Amniotic stem cell (primary cell): ENCODE measurements around the gene IL24.

Source experiments
- DNase-seq: peaks from one replicate; lab custom pipeline; 2025; lab: John Stamatoyannopoulos, UW

Gene IL24

DNA sequence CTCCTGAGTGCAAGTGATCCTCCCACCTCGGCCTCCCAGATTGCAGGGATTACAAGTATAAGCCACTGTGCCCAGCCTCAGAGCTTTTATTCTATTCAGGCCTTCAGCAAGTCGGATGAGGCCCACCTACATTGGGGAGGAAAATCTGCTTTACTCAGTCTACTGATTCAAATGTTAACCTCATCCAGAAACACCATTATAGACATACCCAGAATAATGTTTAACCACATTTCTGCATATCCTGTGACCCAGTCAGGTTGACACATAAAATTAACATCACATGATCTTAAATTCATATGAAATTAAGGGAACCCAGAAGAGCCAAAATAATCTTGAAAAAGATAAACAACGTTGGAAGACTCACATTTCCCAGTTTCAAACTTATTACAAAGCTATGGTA, 16.9 kb upstream of the IL24 start:
- no peak for DNase-seq

- no peak for DNase-seq
Measured at GRCh38 chr1:206882555-206882954, 14.7 kb upstream of the IL24 start.

GRCh38 chr1:206883160-206883559, 14.1 kb upstream of the IL24 start:
- DNase-seq = no peak

- no peak for DNase-seq
Measured at GRCh38 chr1:206883876-206884275, 13.4 kb upstream of the IL24 start.

DNA sequence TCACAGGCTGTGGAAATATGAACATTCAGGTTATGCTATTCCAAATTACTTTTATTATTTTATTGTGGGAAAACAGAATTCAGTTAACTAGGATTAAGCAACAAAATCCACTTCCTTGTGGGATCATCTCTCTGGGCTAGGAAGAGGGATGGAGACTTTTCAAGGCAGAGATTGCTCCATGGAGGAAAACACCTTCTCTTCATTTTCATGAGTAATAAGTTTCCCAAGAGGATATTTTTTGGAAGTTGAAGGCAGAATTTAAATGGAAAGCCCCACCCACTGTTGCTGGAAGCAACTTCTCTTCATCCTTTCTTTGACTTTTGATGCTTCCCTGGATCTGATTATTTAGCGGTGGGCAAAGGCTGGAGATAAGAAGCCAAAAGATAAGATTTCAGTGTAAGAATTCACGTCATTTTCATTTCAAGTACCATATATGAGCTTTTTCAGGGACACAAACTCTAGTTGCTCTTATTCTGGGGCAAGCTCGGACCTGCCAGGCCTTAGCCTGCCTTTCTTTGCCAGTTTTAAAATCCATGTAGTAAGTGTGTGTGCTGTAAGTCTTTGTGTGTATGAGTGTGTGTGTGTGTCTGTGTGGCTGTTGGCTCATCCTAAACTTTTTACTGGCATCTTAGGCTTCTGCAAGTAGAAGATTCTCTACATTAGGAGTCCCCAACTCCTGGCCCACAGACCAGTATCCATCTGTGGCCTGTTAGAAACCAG, 11.7 kb upstream of the IL24 start:
- DNase-seq = no peak

DNA sequence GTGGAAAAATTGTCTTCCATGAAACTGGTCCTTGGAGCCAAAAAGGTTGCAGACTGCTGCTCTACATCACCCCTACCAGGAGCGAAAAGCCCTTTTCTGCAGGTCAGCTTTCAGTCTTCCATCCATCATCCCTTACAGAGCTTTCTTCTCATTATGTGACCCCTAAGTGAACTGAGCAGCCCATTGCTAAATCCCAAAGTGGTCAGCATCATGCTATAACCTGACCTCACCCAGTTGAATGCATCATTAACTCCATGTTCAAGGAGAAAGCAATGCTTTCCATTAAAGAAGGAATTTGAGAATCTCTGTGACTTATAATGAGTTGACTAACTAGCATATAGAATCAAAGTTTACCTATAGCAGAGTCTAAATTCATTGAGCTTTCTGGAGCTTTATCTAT, 10.4 kb upstream of the IL24 start:
- no peak for DNase-seq

- DNase-seq = no peak
Measured at GRCh38 chr1:206887701-206888100, 9.5 kb upstream of the IL24 start.

DNA sequence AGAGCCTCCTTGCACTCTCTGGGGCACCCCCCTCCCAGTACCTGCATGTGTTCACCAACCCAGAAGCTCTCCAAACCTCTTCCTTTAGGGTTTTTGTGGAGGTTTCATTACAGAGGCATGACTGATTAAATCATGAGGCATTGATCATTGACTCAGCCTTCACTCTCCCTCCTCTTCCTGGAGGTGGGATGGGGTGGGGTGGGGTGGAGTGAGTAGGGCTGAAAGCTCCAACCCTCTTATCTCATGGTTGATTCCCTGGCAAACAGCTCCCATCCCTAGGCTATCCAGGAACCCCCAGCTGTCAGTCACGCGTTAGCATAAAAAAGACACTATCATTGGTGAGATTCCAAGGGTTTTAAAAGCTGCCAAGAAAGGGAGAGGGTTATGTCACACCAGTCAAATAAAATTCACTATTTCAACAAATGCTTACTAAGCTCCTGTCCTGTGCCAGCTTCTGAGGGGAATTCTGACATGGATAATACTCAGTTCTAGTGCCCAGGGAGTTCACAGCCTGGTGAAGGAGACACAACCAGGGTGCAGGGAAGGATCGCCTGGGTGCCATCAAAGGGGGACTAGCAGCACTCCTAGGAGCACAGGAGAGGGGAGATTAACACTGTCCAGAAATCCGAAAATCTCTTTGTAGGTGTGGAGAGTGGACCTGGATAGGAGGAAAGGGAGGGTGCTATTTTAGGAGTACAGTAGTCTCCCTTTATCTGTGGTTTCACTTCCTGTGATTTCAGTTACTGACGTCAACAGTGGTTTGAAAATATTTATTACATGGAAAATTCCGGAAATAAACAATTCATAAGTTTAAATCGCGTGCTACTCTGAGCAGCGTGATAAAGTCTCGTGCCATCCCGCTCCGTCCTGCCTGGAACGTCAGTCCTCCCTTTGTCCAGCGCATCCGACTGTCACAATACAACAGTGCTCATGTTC, 6.8 kb upstream of the IL24 start:
- DNase-seq = no peak

DNA sequence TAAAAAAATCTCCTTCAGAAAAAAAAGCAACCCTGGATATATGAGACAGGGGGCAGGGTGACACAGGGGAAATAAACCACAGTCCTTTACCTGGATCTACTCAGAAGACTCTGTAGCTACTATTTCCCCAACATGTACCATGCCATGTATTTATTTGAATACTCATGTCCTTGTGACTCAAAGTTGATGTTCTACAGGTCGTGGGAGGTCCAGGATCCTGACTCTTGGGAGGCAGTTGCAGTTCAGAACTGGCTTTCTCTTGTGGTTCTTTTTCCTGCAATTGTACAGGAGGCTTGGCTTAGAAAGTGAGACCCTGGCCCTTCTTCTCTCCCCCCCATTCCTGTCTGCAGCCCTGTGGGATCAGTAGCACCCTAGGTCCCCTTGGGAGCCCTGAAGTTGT, 5.8 kb upstream of the IL24 start:
- DNase-seq = no peak

DNA sequence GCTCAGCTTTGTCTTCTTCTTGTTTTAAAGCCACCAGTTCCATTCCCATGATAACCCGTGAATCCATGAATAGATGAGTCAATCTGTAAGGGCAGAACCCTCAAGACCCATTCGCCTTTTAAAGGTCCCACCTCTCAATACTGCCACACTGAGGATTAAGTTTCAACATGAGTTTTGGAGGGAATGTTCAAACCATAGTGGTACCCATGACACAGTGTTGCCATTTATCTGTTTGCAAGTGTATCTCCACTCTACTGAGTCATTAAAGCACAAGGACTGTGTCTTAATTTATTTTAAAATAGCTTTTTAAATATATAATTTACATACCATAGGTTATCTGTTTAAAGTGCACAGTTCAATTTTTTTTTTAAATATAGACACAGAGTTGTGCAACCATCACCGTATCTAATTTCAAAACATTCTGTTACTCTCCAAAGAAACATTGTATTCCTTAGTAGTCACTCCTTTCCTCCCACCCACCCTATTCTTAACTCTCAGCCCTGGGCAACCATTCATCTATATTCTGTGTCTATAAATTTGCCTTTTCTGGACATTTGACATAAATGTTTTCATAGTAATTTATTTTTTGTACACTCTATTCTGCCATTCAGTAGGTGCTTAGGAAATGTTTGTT, 4.8 kb upstream of the IL24 start:
- no peak for DNase-seq

GRCh38 chr1:206893380-206893779, 3.9 kb upstream of the IL24 start:
- no peak for DNase-seq

GRCh38 chr1:206895325-206895724, 1.9 kb upstream of the IL24 start:
- DNase-seq = no peak

- DNase-seq = no peak
Measured at GRCh38 chr1:206895837-206896242, 1.4 kb upstream of the IL24 start.

DNA sequence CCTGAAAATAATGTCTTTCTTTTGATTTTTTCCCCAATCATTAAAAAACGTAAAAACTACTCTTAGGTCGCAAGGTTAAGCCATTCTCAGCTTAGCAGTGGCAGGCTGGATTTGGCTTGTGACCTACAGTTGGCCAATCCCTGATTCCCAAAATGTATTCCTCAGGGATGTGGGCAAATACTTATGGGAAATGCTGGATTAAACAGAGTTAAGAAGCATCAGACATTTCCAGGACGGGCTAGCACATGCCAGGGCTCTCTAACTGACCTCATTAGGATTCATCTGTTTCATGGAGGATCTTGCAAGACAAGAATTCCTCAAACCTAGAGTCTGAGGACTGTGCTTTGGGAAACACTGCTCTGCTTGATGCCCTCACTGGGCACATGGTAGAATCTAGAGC, 982 bp upstream of the IL24 start:
- DNase-seq = no peak

DNA sequence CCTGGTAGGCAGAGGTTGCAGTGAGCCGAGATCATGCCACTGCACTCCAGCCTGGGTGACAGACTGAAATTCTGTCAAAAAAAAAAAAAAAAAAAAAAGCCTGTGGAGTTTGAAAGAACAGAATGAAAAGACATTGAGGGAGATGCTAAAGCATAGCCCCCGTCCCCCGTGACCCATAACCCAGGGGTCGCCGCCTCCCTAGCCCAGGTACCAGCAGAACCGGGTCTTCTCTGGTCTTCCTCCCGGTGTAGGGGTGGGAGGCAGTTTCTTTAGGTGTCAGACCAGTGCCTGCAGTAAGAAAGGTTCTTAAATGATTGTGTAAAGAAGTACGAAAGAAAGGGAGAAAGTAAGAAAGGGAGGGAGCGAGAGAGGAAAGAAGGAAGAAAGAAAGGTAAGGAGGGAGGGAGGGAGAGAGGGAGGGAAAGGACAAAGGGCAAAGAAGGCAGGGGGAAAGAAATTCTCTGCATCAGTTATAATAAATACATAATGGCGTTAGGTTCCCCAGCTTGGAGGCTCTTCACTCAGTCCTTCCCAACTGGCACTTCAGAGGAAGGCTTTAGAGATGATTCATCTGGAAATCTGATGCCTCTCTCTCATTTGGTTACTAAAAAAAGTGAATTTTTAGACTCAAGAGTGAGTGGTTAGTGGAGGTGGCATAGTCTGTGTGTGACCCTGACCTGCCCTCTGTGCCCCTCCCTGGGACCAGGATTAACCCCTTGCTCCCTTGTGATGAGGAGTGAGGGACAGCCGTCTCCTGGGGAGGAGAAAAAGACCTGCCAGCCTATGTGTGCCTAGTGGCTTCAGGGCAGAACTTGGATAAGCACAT, 1.1 kb downstream of the IL24 start:
- DNase-seq = peak; percentile 64

DNA sequence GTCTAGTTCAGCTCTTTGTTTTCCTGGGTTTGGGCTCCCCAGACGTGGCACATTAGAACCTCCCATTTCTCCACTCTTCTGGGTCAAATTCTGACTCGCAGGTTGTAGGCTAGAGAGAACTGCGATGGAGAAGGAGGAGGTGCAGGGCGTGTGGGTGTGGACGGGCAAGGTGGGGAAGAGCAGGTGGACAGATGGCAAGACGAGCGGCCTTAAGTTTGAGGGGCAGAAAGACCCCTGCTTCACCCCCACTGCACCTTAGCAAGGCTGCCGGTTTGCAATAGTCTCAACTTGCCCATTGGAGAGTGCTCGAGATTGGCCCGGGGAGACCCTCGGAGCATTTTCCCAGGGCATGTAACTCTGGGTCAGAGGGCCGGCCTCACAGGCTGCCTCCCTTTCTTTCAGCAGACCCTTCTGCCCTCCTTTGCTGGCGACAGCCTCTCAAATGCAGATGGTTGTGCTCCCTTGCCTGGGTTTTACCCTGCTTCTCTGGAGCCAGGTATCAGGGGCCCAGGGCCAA, 1.7 kb downstream of the IL24 start:
- DNase-seq = no peak

GRCh38 chr1:206899717-206900116, 2.5 kb downstream of the IL24 start:
- DNase-seq = no peak

- DNase-seq = no peak
Measured at GRCh38 chr1:206900149-206900548, 2.9 kb downstream of the IL24 start.

- no peak for DNase-seq
Measured at GRCh38 chr1:206901944-206902343, 4.7 kb downstream of the IL24 start.

DNA sequence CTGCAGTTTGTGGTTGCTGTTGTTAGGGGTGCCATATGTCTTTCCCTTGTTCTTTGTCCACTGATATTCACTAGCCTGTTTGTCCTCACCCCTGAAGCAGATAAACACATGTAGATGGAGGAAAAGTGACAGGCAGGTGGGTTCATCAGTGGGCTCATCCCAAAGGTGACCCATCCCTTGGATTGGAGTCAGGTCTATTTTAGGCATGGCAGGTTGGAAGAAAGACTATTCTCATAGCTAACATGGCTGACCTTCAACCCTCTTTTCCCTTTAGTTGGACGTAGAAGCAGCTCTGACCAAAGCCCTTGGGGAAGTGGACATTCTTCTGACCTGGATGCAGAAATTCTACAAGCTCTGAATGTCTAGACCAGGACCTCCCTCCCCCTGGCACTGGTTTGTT, 5.5 kb downstream of the IL24 start:
- DNase-seq = no peak

DNA sequence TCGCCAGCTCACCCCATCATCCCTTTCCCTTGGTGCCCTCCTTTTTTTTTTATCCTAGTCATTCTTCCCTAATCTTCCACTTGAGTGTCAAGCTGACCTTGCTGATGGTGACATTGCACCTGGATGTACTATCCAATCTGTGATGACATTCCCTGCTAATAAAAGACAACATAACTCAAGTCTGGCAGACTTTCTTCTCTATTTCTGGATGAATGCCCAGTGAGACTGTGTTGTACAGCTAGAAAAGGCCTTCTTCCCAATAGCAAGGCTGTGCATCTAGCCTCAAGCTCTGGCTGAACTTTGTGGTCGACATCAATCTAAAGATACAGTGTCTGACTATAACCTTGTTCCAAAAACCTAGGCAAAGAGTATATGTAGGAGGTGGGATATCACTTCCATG, 6.4 kb downstream of the IL24 start:
- DNase-seq = no peak
